ENCODE data around the gene ARSI. TPM values are rescaled to one million over a fixed set of nuclear protein-coding genes. Genes with fewer than 3 reads are reported as not detected.

Gene ARSI
- total and polyA plus RNA-seq, 2 donors (not counting 3 experiments of a cell fraction or from before 2014, with no cell fraction given): 0.17 to 0.20 TPM

DNA sequence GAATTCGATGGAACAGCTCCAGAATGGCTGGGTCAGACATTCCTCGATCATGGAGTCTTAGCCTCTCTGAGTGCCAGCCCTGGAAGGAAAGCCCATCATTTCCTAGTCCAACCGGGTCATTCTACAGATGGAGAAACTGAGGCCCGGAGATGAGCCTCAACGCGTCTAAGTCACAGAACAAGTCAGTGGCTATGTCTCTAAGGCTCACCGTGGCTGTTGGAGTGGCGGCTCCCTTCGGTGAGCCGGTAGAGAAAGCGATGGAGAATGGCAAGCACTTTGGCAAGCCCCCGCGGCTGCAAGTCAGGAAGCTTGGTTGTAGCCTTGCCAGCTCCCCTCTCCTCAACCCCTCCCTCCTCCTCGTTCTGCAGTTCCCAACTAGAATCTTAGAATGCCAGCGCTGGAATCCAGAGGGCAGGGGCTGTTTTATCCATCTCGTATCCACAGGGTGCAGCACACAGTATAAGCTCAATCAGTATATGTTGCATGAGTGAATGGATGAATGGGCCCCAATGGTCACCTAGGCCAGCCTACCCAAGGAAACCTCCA, 438 bp upstream of the ARSI start:
- H3K4me2 ChIP-seq (ENCODE audit: insufficient read depth, low read length): no peak overlapping the region
- CTCF ChIA-PET: interaction anchor here (0.9 to 1.3 kb wide), 3 partner anchors 34 to 48 kb away, joined by 3 to 5 read pairs (median 3); no protein-coding TSS in a partner anchor
- no peak for DNase-seq (ENCODE audit: low read depth, low spot score)

DNA sequence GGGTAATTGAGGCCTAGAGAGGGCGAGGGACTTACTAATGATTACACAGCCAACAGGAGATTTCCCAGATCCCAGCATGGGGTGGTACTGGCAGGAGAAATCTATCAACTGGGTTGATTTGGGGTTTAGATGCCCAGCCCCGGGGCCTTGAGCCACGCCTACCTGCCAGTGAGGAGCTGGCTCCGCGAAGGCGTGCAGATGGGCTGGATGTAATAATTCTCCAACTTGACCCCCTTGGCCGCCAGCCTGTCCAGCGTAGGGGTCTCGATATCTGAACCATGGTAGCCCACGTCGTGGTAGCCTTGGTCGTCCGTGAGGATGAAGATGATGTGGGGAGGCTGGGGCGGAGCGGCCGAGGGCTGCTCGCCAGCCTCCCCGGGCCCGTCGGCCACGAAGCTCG, 804 bp downstream of the ARSI start:
- ChIA-PET POLR2A (no interaction called here), CTCF (interaction anchor here (0.7 kb wide), 1 partner anchor 48 kb away, joined by 3 read pairs; no protein-coding TSS in a partner anchor)
- no peak for FAIRE-seq

More for the DNA sequence above, 438 bp upstream of the ARSI start:
- BruUV-seq (replicated peaks): no TSS peak
- FAIRE-seq: no peak
- H3K36me3 ChIP-seq (ENCODE audit: control insufficient read depth in 2 of 2, extremely low read depth in 1 of 2, insufficient read depth in 2 of 2, low read length in 2 of 2): no peaks in the 10 kb centered on the region
- no peak overlapping the region for H3K9ac ChIP-seq (replicated peaks; ENCODE audit: extremely low read depth, insufficient read depth, low read length)
- no peaks in the 10 kb centered on the region for H3K9me3 ChIP-seq (replicated peaks; ENCODE audit: control insufficient read depth, insufficient read depth, low read length)
- no peaks in the 10 kb centered on the region for H3K79me2 ChIP-seq (ENCODE audit: control insufficient read depth, insufficient read depth, low read length)
- intact Hi-C loops (cut with micrococcal nuclease) (no loop called here), dilution Hi-C loops (cut with MboI; ENCODE audit: extremely low pct_ligation_motif_present, low sequenced_read_pairs) (no loop called here)
- no peak overlapping the region for H3K27ac ChIP-seq (ENCODE audit: insufficient read depth, low read depth, low read length)
- H3K4me3 ChIP-seq (replicated peaks in 1 of 3; ENCODE audit: insufficient read depth in 1 of 3, low read depth in 1 of 3, low read length in 3 of 3): no peak overlapping the region
- POLR2A ChIA-PET: no interaction called here
- H3K9me1 ChIP-seq (replicated peaks; ENCODE audit: control insufficient read depth, extremely low read depth, insufficient read depth, low read length): no peaks in the 10 kb centered on the region
- H4K20me1 ChIP-seq (replicated peaks; ENCODE audit: control insufficient read depth, extremely low read depth, insufficient read depth, low read length): no peaks in the 10 kb centered on the region
- no peak for TF ChIP-seq POLR2AphosphoS5 (IDR thresholded peaks at IDR 0.05; ENCODE audit: insufficient read depth, low read depth, low read length)
- peaks cover 38 to 39% of the 10 kb centered on the region in 2 experiments for H3K27me3 ChIP-seq (ENCODE audit: control insufficient read depth in 2 of 2, insufficient read depth in 2 of 2, low read length in 2 of 2)
- H3K4me1 ChIP-seq (ENCODE audit: control insufficient read depth, extremely low read depth, insufficient read depth, low read length): no peaks in the 10 kb centered on the region
- H2AFZ ChIP-seq (ENCODE audit: low read depth, low read length): no peak overlapping the region

More for the DNA sequence above, 804 bp downstream of the ARSI start:
- no peaks in the 10 kb centered on the region for H3K36me3 ChIP-seq (ENCODE audit: control insufficient read depth in 2 of 2, extremely low read depth in 1 of 2, insufficient read depth in 2 of 2, low read length in 2 of 2)
- DNase-seq (ENCODE audit: low read depth, low spot score): no peak
- H3K27me3 ChIP-seq (ENCODE audit: control insufficient read depth in 2 of 2, insufficient read depth in 2 of 2, low read length in 2 of 2): peaks cover 38 to 39% of the 10 kb centered on the region in 2 experiments
- no peaks in the 10 kb centered on the region for H3K9me1 ChIP-seq (replicated peaks; ENCODE audit: control insufficient read depth, extremely low read depth, insufficient read depth, low read length)
- H3K27ac ChIP-seq (ENCODE audit: insufficient read depth, low read depth, low read length): no peak overlapping the region
- H3K79me2 ChIP-seq (ENCODE audit: control insufficient read depth, insufficient read depth, low read length): no peaks in the 10 kb centered on the region
- H4K20me1 ChIP-seq (replicated peaks; ENCODE audit: control insufficient read depth, extremely low read depth, insufficient read depth, low read length): no peaks in the 10 kb centered on the region
- H3K9me3 ChIP-seq (replicated peaks; ENCODE audit: control insufficient read depth, insufficient read depth, low read length): no peaks in the 10 kb centered on the region
- TF ChIP-seq GATA2 (IDR thresholded peaks at IDR 0.05; ENCODE audit: insufficient read depth, insufficient read length, low read depth, low read length) (no peak), EZH2 (IDR thresholded peaks at IDR 0.05; ENCODE audit: borderline replicate concordance, low read depth, low read length, severe bottlenecking) (no peak), MYC (IDR thresholded peaks at IDR 0.05; ENCODE audit: low read depth, low read length) (no peak), POLR2A (IDR thresholded peaks at IDR 0.05; ENCODE audit: low read depth, low read length) (no peak), POLR2AphosphoS5 (IDR thresholded peaks at IDR 0.05; ENCODE audit: insufficient read depth, low read depth, low read length) (no peak), FOS (IDR thresholded peaks at IDR 0.05; ENCODE audit: borderline replicate concordance, insufficient read depth, low read length) (no peak), JUN (IDR thresholded peaks at IDR 0.05; ENCODE audit: borderline replicate concordance, insufficient read depth, insufficient read length, low read depth) (no peak)
- TF ChIP-seq, protein P1, sequence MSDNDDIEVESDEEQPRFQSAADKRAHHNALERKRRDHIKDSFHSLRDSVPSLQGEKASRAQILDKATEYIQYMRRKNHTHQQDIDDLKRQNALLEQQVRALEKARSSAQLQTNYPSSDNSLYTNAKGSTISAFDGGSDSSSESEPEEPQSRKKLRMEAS (IDR thresholded peaks at IDR 0.05; ENCODE audit: insufficient read depth, insufficient read length): no peak
- TF ChIP-seq, protein P2, sequence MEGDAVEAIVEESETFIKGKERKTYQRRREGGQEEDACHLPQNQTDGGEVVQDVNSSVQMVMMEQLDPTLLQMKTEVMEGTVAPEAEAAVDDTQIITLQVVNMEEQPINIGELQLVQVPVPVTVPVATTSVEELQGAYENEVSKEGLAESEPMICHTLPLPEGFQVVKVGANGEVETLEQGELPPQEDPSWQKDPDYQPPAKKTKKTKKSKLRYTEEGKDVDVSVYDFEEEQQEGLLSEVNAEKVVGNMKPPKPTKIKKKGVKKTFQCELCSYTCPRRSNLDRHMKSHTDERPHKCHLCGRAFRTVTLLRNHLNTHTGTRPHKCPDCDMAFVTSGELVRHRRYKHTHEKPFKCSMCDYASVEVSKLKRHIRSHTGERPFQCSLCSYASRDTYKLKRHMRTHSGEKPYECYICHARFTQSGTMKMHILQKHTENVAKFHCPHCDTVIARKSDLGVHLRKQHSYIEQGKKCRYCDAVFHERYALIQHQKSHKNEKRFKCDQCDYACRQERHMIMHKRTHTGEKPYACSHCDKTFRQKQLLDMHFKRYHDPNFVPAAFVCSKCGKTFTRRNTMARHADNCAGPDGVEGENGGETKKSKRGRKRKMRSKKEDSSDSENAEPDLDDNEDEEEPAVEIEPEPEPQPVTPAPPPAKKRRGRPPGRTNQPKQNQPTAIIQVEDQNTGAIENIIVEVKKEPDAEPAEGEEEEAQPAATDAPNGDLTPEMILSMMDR (IDR thresholded peaks at IDR 0.05; ENCODE audit: extremely low read depth in 1 of 2, insufficient read depth in 1 of 2, low read depth in 1 of 2, low read length in 2 of 2): no peak
- no TSS peak for BruUV-seq (replicated peaks)
- no peak overlapping the region for H3K4me2 ChIP-seq (ENCODE audit: insufficient read depth, low read length)
- no peak overlapping the region for H2AFZ ChIP-seq (ENCODE audit: low read depth, low read length)
- H3K4me1 ChIP-seq (ENCODE audit: control insufficient read depth, extremely low read depth, insufficient read depth, low read length): no peaks in the 10 kb centered on the region
- intact Hi-C loops (cut with micrococcal nuclease) (no loop called here), dilution Hi-C loops (cut with MboI; ENCODE audit: extremely low pct_ligation_motif_present, low sequenced_read_pairs) (no loop called here)
- H3K4me3 ChIP-seq (replicated peaks in 1 of 3; ENCODE audit: insufficient read depth in 1 of 3, low read depth in 1 of 3, low read length in 3 of 3): no peak overlapping the region
- no peak overlapping the region for H3K9ac ChIP-seq (replicated peaks; ENCODE audit: extremely low read depth, insufficient read depth, low read length)

Measured in endothelial cell of umbilical vein (primary cell).